H1 (cell line): Measurements from ENCODE around the gene EBF3. TPM values are rescaled to one million over a fixed set of nuclear protein-coding genes. Genes with fewer than 3 reads are reported as not detected.

Experiments used
- RAD21 ChIP-seq, 2 experiments: IDR thresholded peaks in 1 of 2; conservative IDR thresholded peaks in 1 of 2; 2 replicates each; pipeline ENCODE4 v1.6.1; 2011; ENCODE audit warnings: low read depth in 2 of 2, low read length in 2 of 2, improper control_type of control experiment in 1 of 2, inconsistent platforms in 1 of 2, mild to moderate bottlenecking in 1 of 2, moderate library complexity in 1 of 2
- RNF2 ChIP-seq: fragments of 200-900, 300-1000 bp; sonication (generic); IDR thresholded peaks from 2 replicates; pipeline ENCODE4 v1.7.1; 2016; ENCODE audit warnings: borderline replicate concordance, low read depth, mild to moderate bottlenecking, antibody characterized with exemption, low read length; ENCODE audit not compliant: poor library complexity, severe bottlenecking; ENCODE audit errors: missing control alignments
- SP2 ChIP-seq: IDR thresholded peaks from 2 replicates; pipeline ENCODE4 v1.6.1; 2012; ENCODE audit warnings: mild to moderate bottlenecking, low read length, inconsistent platforms
- SUZ12 ChIP-seq: fragments of 200-600 bp; sonication (generic); IDR thresholded peaks from 2 replicates; pipeline ENCODE4 v1.6.1; 2012; ENCODE audit warnings: mild to moderate bottlenecking, inconsistent platforms, low read length, moderate library complexity, mixed read lengths
- TEAD4 ChIP-seq: IDR thresholded peaks from 2 replicates; pipeline ENCODE4 v1.6.1; 2012; ENCODE audit warnings: low read depth, low read length, inconsistent platforms, mixed read lengths
- polyA plus RNA-seq, 7 experiments: library from polyadenylated mRNA; depleted of rRNA in 3 of 7; stranded (reverse) in 5 of 7; unstranded in 2 of 7; fragments of >200 nt in 5 of 7; fragments of 200-250 nt in 2 of 7; gene quantifications; 1 replicate in 5 of 7; 2 replicates in 1 of 7; 4 replicates in 1 of 7; pipeline versions ENCODE4 v1.2.1 to v1.2.3, GENCODE V29; 2011 to 2013; ENCODE audit warnings: missing spikeins in 2 of 7, mixed read lengths in 2 of 7
- total RNA-seq: library from RNA; stranded (reverse); fragmentation: NEBNext Ultra II Directional; extraction: Animal tissue kit (Norgen Biotek cat#: 25700); gene quantifications from 2 replicates; pipeline ENCODE4 v1.2.1, GENCODE V29; 2021

Gene EBF3
- total and polyA plus RNA-seq, 2 of the 8 experiments (the other 6 are each of a cell fraction or from before 2014, with no cell fraction given) = 0.08 to 0.26 TPM

- TF ChIP-seq SP2 (no peak), TEAD4 (no peak), RNF2 (no peak), SUZ12 (no peak), RAD21 (IDR thresholded peaks at IDR 0.05 in 1 of 2, conservative IDR thresholded peaks at IDR 0.05 in 1 of 2; ENCODE audit: low read depth in 2 of 2, low read length in 2 of 2) (no peak)
- TF ChIP-seq, all 59 proteins: peak for 0
Measured at GRCh38 chr10:129969911-129970464, 5.9 kb upstream of the EBF3 start (continued).
